ENCODE measurements around the gene IL15. TPM values are rescaled to one million over a fixed set of nuclear protein-coding genes. Genes with fewer than 3 reads are reported as not detected.

IL15 gene
- total RNA-seq, 1 donor from 2014 or later: 3.8 TPM

- no peaks in the 10 kb centered on the region for H3K27me3 Mint-ChIP-seq (ENCODE audit: unreplicated experiment)
- peaks cover 7% of the 10 kb centered on the region for H3K36me3 Mint-ChIP-seq (ENCODE audit: unreplicated experiment)
- no peak for TF ChIP-seq CTCF (IDR thresholded peaks at IDR 0.05)
- no peak for DNase-seq (ENCODE audit: extremely low spot score, unreplicated experiment)
- no peak overlapping the region for H3K4me3 Mint-ChIP-seq (ENCODE audit: unreplicated experiment)
- peaks cover 10% of the 10 kb centered on the region for H3K4me1 Mint-ChIP-seq (ENCODE audit: unreplicated experiment)
- H3K9me3 Mint-ChIP-seq (ENCODE audit: unreplicated experiment): peaks cover 25% of the 10 kb centered on the region
- H3K27ac Mint-ChIP-seq (ENCODE audit: unreplicated experiment): no peak overlapping the region
Observed at GRCh38 chr4:141697116-141697515, 60.7 kb downstream of the IL15 start.

GRCh38 chr4:141702472-141703182 is 66.2 kb downstream of the IL15 start:
- Mint-ChIP-seq H3K4me1 (ENCODE audit: unreplicated experiment) (no peaks in the 10 kb centered on the region), H3K9me3 (ENCODE audit: unreplicated experiment) (peaks cover 39% of the 10 kb centered on the region), H3K4me3 (ENCODE audit: unreplicated experiment) (no peak overlapping the region), H3K36me3 (ENCODE audit: unreplicated experiment) (peaks cover 15% of the 10 kb centered on the region), H3K27me3 (ENCODE audit: unreplicated experiment) (no peaks in the 10 kb centered on the region), H3K27ac (ENCODE audit: unreplicated experiment) (no peak overlapping the region)
- TF ChIP-seq CTCF (IDR thresholded peaks at IDR 0.05): peak; percentile 7
- no peak for DNase-seq (ENCODE audit: extremely low spot score, unreplicated experiment)

- Mint-ChIP-seq H3K27me3 (ENCODE audit: unreplicated experiment) (no peaks in the 10 kb centered on the region), H3K27ac (ENCODE audit: unreplicated experiment) (no peak overlapping the region), H3K36me3 (ENCODE audit: unreplicated experiment) (peaks cover 15% of the 10 kb centered on the region), H3K4me1 (ENCODE audit: unreplicated experiment) (no peaks in the 10 kb centered on the region), H3K4me3 (ENCODE audit: unreplicated experiment) (no peak overlapping the region), H3K9me3 (ENCODE audit: unreplicated experiment) (peaks cover 32% of the 10 kb centered on the region)
- peak; percentile 18 for TF ChIP-seq CTCF (IDR thresholded peaks at IDR 0.05)
- no peak for DNase-seq (ENCODE audit: extremely low spot score, unreplicated experiment)
Observed at GRCh38 chr4:141703497-141703896, 67.1 kb downstream of the IL15 start.

GRCh38 chr4:141705048-141705746 is 68.8 kb downstream of the IL15 start:
- H3K9me3 Mint-ChIP-seq (ENCODE audit: unreplicated experiment): peaks cover 28% of the 10 kb centered on the region
- no peaks in the 10 kb centered on the region for H3K27me3 Mint-ChIP-seq (ENCODE audit: unreplicated experiment)
- DNase-seq (ENCODE audit: extremely low spot score, unreplicated experiment): no peak
- H3K4me1 Mint-ChIP-seq (ENCODE audit: unreplicated experiment): no peaks in the 10 kb centered on the region
- H3K4me3 Mint-ChIP-seq (ENCODE audit: unreplicated experiment): no peak overlapping the region
- no peak overlapping the region for H3K27ac Mint-ChIP-seq (ENCODE audit: unreplicated experiment)
- no peak for TF ChIP-seq CTCF (IDR thresholded peaks at IDR 0.05)
- H3K36me3 Mint-ChIP-seq (ENCODE audit: unreplicated experiment): peaks cover 15% of the 10 kb centered on the region

- H3K4me3 Mint-ChIP-seq (ENCODE audit: unreplicated experiment): no peak overlapping the region
- DNase-seq (ENCODE audit: extremely low spot score, unreplicated experiment): no peak
- H3K27ac Mint-ChIP-seq (ENCODE audit: unreplicated experiment): no peak overlapping the region
- peaks cover 28% of the 10 kb centered on the region for H3K9me3 Mint-ChIP-seq (ENCODE audit: unreplicated experiment)
- peaks cover 15% of the 10 kb centered on the region for H3K36me3 Mint-ChIP-seq (ENCODE audit: unreplicated experiment)
- no peaks in the 10 kb centered on the region for H3K4me1 Mint-ChIP-seq (ENCODE audit: unreplicated experiment)
- no peak for TF ChIP-seq CTCF (IDR thresholded peaks at IDR 0.05)
- H3K27me3 Mint-ChIP-seq (ENCODE audit: unreplicated experiment): no peaks in the 10 kb centered on the region
Observed at GRCh38 chr4:141705747-141706377, 69.5 kb downstream of the IL15 start.
